T-helper 1 cell treated with Interleukin-12 subunit alpha and Interleukin-12 subunit beta and Interleukin-4 antibody, amounts not matched to agents 30 ng/mL and 1 ng/mL, for 36 hours (primary cell): Measurements from ENCODE around the gene UMODL1. TPM values are rescaled to one million over a fixed set of nuclear protein-coding genes. Genes with fewer than 3 reads are reported as not detected.

ENCODE experiments used
- intact Hi-C: fragments of 100-400 bp; cut with micrococcal nuclease; formaldehyde crosslinking; loops from one replicate; pipeline ENCODE4 v1.15.1; 2024
- total RNA-seq: library from RNA; stranded (reverse); gene quantifications from 2 replicates; pipeline ENCODE4 v1.2.3, GENCODE V29; 2022

The UMODL1 gene
- total RNA-seq, 1 donor from 2014 or later: 0.12 TPM

GRCh38 chr21:42079939-42080787 lies 9.0 kb downstream of the UMODL1 start:
- intact Hi-C loops: no loop called here

GRCh38 chr21:42080788-42081083 lies 9.6 kb downstream of the UMODL1 start:
- intact Hi-C loops: no loop called here

- intact Hi-C loops: no loop called here
Measured at GRCh38 chr21:42081138-42081537, 10.0 kb downstream of the UMODL1 start.

- intact Hi-C loops: no loop called here
Measured at GRCh38 chr21:42081931-42082381, 10.8 kb downstream of the UMODL1 start.

GRCh38 chr21:42082501-42083360 lies 11.6 kb downstream of the UMODL1 start:
- intact Hi-C loops: no loop called here

- intact Hi-C loops: no loop called here
Measured at GRCh38 chr21:42083361-42083690, 12.2 kb downstream of the UMODL1 start.

- intact Hi-C loops: no loop called here
Measured at GRCh38 chr21:42084079-42084478, 13.0 kb downstream of the UMODL1 start.

GRCh38 chr21:42085246-42086077 lies 14.3 kb downstream of the UMODL1 start:
- intact Hi-C loops: no loop called here

GRCh38 chr21:42086969-42087368 lies 15.9 kb downstream of the UMODL1 start:
- intact Hi-C loops: no loop called here

GRCh38 chr21:42088148-42088547 lies 17.0 kb downstream of the UMODL1 start:
- intact Hi-C loops: no loop called here

- intact Hi-C loops: no loop called here
Measured at GRCh38 chr21:42088658-42089057, 17.5 kb downstream of the UMODL1 start.

GRCh38 chr21:42089093-42089631 lies 18.0 kb downstream of the UMODL1 start:
- intact Hi-C loops: no loop called here

GRCh38 chr21:42089665-42090310 lies 18.7 kb downstream of the UMODL1 start:
- intact Hi-C loops: no loop called here

GRCh38 chr21:42091899-42092508 lies 20.9 kb downstream of the UMODL1 start:
- intact Hi-C loops: no loop called here

GRCh38 chr21:42092771-42093170 lies 21.7 kb downstream of the UMODL1 start:
- intact Hi-C loops: no loop called here

GRCh38 chr21:42093186-42093585 lies 22.1 kb downstream of the UMODL1 start:
- intact Hi-C loops: no loop called here

- intact Hi-C loops: no loop called here
Measured at GRCh38 chr21:42093991-42094421, 22.9 kb downstream of the UMODL1 start.

GRCh38 chr21:42094811-42095210 lies 23.7 kb downstream of the UMODL1 start:
- intact Hi-C loops: no loop called here

- intact Hi-C loops: no loop called here
Measured at GRCh38 chr21:42095581-42095980, 24.5 kb downstream of the UMODL1 start.

- intact Hi-C loops: no loop called here
Measured at GRCh38 chr21:42096566-42096965, 25.4 kb downstream of the UMODL1 start.
